Parathyroid adenoma (tissue), 2 donors: ENCODE results near the gene HS3ST5.
"Not testable (repeated sequence)": the region's sequence is repeated elsewhere in the genome, so short reads cannot be mapped to it uniquely, and the experiment has no call there.

Experiments used
- H2AFZ ChIP-seq: fragments of 300-600 bp; sonication (generic); one replicate; pipeline ENCODE4 v1.7.0; 2017; ENCODE audit warnings: antibody characterized with exemption, mild to moderate bottlenecking
- H3K27ac ChIP-seq: fragments of 300-600 bp; sonication (generic); one replicate; pipeline ENCODE4 v1.7.0; 2017
- H3K27me3 ChIP-seq: fragments of 300-600 bp; sonication (generic); one replicate; pipeline ENCODE4 v1.7.0; 2017; ENCODE audit warnings: low read length; ENCODE audit not compliant: control insufficient read depth, insufficient read depth
- H3K36me3 ChIP-seq: fragments of 300-600 bp; sonication (generic); one replicate; pipeline ENCODE4 v1.7.0; 2017; ENCODE audit warnings: low read length; ENCODE audit not compliant: control insufficient read depth, insufficient read depth
- H3K4me1 ChIP-seq: fragments of 300-600 bp; sonication (generic); one replicate; pipeline ENCODE4 v1.7.0; 2017; ENCODE audit warnings: control low read depth
- H3K4me2 ChIP-seq: fragments of 300-600 bp; sonication (generic); one replicate; pipeline ENCODE4 v1.7.0; 2017; ENCODE audit warnings: low read length
- H3K4me3 ChIP-seq: fragments of 300-600 bp; sonication (generic); one replicate; pipeline ENCODE4 v1.7.0; 2017; ENCODE audit warnings: low read depth, low read length
- H3K79me2 ChIP-seq: fragments of 300-600 bp; sonication (generic); one replicate; pipeline ENCODE4 v1.7.0; 2017; ENCODE audit warnings: control low read depth
- H3K9ac ChIP-seq: fragments of 300-600 bp; sonication (generic); one replicate; pipeline ENCODE4 v1.7.0; 2017; ENCODE audit warnings: mild to moderate bottlenecking
- H3K9me3 ChIP-seq: fragments of 300-600 bp; sonication (generic); one replicate; pipeline ENCODE4 v1.7.0; 2017; ENCODE audit warnings: low read length; ENCODE audit not compliant: control insufficient read depth
- TF ChIP-seq, protein P1 (sequence below): fragments of 300-600 bp; sonication (generic); IDR thresholded peaks from one replicate; pipeline ENCODE4 v1.7.0; 2017; ENCODE audit warnings: antibody characterized with exemption, mild to moderate bottlenecking
- donor health status: primary hyperparathyroidism.

The HS3ST5 gene

DNA sequence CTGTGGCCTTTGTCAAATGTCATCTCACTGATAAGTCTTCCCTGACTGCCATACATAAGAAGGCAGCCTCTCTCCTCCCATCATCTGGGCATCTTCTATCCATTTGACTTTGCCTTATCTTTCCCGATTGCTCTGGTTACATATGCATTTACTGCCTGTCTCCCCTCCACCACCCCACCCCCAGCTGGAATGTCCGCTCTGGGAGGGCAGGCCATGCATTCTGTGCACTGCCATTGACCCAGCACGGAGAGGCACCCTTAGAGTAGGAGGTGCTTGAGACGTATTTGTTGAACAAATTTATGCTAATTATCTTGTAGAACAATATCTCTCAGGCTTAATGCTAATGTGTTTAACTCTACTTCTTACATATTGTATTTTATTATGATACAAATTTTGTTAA is 188.0 kb downstream of the HS3ST5 start:
- Histone ChIP-seq H2AFZ (no peak overlapping the region), H3K9me3 (no peaks in the 10 kb centered on the region), H3K27me3 (no peaks in the 10 kb centered on the region), H3K27ac (no peak overlapping the region), H3K4me3 (no peak overlapping the region), H3K9ac (no peak overlapping the region), H3K36me3 (no peaks in the 10 kb centered on the region), H3K4me2 (no peak overlapping the region), H3K4me1 (no peaks in the 10 kb centered on the region), H3K79me2 (no peaks in the 10 kb centered on the region)
- TF ChIP-seq, protein P1, sequence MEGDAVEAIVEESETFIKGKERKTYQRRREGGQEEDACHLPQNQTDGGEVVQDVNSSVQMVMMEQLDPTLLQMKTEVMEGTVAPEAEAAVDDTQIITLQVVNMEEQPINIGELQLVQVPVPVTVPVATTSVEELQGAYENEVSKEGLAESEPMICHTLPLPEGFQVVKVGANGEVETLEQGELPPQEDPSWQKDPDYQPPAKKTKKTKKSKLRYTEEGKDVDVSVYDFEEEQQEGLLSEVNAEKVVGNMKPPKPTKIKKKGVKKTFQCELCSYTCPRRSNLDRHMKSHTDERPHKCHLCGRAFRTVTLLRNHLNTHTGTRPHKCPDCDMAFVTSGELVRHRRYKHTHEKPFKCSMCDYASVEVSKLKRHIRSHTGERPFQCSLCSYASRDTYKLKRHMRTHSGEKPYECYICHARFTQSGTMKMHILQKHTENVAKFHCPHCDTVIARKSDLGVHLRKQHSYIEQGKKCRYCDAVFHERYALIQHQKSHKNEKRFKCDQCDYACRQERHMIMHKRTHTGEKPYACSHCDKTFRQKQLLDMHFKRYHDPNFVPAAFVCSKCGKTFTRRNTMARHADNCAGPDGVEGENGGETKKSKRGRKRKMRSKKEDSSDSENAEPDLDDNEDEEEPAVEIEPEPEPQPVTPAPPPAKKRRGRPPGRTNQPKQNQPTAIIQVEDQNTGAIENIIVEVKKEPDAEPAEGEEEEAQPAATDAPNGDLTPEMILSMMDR = no peak

DNA sequence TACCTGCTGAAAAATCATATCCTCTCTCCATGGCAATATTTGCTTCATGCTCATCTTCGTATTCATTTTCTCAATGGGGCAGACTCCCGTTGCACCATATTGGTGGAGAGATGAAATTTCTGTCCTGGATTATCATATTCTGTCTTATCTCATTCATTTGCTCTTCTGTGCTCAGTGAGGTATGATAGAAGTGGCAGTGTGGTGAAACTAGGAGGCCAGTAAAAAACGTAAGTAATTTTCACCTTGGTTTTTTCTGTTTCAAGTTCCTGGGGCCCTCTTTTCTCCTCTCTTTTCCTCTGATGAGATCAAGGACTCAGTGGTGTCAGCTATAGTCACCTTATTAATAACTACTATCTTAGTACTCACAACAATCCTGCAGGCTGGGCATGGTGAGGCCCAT is 189.4 kb downstream of the HS3ST5 start:
- H2AFZ ChIP-seq = no peak overlapping the region
- H3K4me2 ChIP-seq = no peak overlapping the region
- H3K9ac ChIP-seq = no peak overlapping the region
- TF ChIP-seq, protein P1 = no peak
- H3K27me3 ChIP-seq = no peaks in the 10 kb centered on the region
- H3K27ac ChIP-seq = no peak overlapping the region
- no peaks in the 10 kb centered on the region for H3K4me1 ChIP-seq
- H3K79me2 ChIP-seq = no peaks in the 10 kb centered on the region
- no peaks in the 10 kb centered on the region for H3K9me3 ChIP-seq
- H3K4me3 ChIP-seq = no peak overlapping the region
- H3K36me3 ChIP-seq = no peaks in the 10 kb centered on the region

DNA sequence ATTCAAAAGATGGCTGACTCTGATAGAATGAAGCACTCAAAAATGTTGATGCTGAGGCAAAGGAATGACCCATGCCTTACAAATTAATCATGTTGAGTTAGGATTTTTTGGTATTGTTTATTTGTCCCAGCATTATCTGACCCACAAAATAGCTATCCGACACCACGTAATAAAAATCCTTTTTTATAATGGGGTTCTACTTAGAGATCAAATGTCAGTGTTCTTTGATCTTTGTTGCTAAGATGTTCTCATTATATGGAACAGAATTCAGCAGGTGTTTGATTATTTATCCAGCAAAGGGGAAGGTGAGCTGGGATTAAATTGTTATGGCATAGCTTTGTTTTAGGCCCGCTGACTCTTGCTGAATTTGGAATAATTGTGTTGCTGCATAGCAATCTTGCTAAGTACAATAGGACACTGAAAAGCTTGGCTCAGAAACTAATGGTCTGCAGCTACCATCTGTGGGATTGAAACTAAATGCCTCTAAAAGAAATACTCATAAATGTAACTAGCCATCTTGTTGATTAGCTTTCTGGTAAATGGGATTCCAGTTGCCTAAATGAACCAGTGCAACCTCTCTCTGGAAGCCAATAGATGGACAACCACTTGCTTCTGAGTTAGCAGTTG is 191.6 kb downstream of the HS3ST5 start:
- Histone ChIP-seq H3K4me2 (no peak overlapping the region), H3K36me3 (no peaks in the 10 kb centered on the region), H3K9ac (no peak overlapping the region), H3K27me3 (no peaks in the 10 kb centered on the region), H3K4me1 (no peaks in the 10 kb centered on the region), H3K27ac (no peak overlapping the region), H3K4me3 (no peak overlapping the region), H2AFZ (no peak overlapping the region), H3K9me3 (no peaks in the 10 kb centered on the region), H3K79me2 (no peaks in the 10 kb centered on the region)
- TF ChIP-seq, protein P1 = no peak

DNA sequence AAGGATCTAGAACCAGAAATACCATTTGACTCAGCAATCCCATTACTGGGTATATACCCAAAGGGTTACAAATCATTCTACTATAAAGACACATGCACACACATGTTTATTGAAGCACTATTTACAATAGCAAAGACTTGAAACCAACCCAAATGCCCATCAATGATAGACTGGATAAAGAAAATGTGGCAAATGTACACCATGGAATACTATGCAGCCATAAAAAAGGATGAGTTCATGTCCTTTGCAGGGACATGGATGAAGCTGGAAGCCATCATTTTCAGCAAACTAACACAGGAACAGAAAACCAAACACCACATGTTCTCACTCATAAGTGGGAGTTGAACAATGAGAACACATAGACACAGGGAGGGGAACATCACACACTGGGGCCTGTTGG is 193.6 kb downstream of the HS3ST5 start:
- H3K4me1 ChIP-seq, H3K27ac ChIP-seq, H3K79me2 ChIP-seq, H3K27me3 ChIP-seq, H3K9ac ChIP-seq, H3K4me3 ChIP-seq, H3K36me3 ChIP-seq, H2AFZ ChIP-seq, H3K9me3 ChIP-seq, H3K4me2 ChIP-seq: not testable (repeated sequence)

DNA sequence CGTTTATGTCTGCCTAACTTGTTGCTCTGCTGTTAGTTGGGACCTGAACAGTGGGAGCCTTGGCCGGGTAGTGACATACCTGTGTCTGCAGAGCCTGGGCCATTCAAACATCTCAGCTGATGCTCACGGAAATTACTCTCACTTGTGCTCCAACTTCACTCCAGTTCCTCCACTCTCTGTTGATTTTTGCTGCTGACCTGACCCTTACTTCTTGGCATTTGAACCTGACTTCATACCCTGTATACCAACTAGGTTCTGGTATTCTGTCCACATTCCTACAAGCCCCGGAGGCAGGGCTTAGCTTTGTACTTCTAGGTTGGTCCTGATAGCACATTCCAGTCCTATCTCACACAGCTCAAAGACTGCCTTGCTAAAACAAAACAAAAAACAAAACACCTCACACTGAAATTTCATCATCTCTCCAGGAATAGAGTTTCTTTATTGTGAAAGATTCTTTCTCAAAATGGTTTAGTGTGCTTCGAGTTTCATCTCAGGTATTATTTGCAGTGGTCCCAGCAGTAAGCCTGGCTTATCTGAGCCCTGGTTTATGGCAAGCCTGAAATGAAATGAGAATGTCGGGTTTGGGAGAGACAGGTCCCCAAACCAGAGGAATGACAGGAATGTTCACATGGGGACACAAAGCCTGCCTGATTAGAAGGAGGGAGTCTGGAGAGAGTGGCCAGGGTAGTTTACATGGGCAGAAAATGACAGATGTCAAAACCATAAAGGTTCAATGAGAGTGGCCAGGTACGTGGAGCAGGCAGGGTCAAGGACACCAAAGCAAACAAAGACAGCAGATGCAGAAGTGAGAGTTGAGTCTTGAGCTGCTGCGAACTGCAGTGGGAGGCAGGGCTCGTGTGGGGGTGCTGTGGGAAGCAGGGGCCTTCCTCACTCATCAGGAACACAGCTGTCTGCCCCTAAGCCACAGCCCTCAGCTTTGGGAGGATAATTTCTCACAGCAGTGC is 197.7 kb downstream of the HS3ST5 start:
- no peaks in the 10 kb centered on the region for H3K79me2 ChIP-seq
- no peak overlapping the region for H2AFZ ChIP-seq
- no peaks in the 10 kb centered on the region for H3K4me1 ChIP-seq
- no peaks in the 10 kb centered on the region for H3K27me3 ChIP-seq
- no peaks in the 10 kb centered on the region for H3K36me3 ChIP-seq
- H3K4me3 ChIP-seq = no peak overlapping the region
- TF ChIP-seq, protein P1 = no peak
- H3K9me3 ChIP-seq = no peaks in the 10 kb centered on the region
- no peak overlapping the region for H3K9ac ChIP-seq
- H3K27ac ChIP-seq = no peak overlapping the region
- no peak overlapping the region for H3K4me2 ChIP-seq
